Neural crest cell (in vitro differentiated cells): ENCODE data around the gene UPF3A. TPM values are rescaled to one million over a fixed set of nuclear protein-coding genes. Genes with fewer than 3 reads are reported as not detected.

ENCODE experiments used
- DNase-seq: peaks from one replicate; pipeline ENCODE4 v3.0.0; 2021; ENCODE audit warnings: low read depth, mixed read lengths, low spot score
- H3K27ac Mint-ChIP-seq: one replicate; pipeline ENCODE4 v1.8.0; 2021; ENCODE audit warnings: mild to moderate bottlenecking, mixed read lengths; ENCODE audit not compliant: unreplicated experiment
- H3K27me3 Mint-ChIP-seq: 2 replicates; pipeline ENCODE4 v1.8.0; 2021; ENCODE audit warnings: low read depth, mild to moderate bottlenecking, mixed read lengths
- H3K36me3 Mint-ChIP-seq: 2 replicates; pipeline ENCODE4 v1.8.0; 2021; ENCODE audit warnings: low read depth, mild to moderate bottlenecking, mixed read lengths
- H3K4me1 Mint-ChIP-seq: 2 replicates; pipeline ENCODE4 v1.8.0; 2021; ENCODE audit warnings: mixed read lengths
- H3K4me3 Mint-ChIP-seq: one replicate; pipeline ENCODE4 v1.8.0; 2021; ENCODE audit warnings: mild to moderate bottlenecking, mixed read lengths
- H3K9me3 Mint-ChIP-seq: 2 replicates; pipeline ENCODE4 v1.8.0; 2021; ENCODE audit warnings: mixed read lengths
- total RNA-seq: library from RNA; stranded (reverse); gene quantifications from 2 replicates; pipeline ENCODE4 v1.2.1, GENCODE V29; 2021
- TF ChIP-seq, protein P1 (sequence below): fragments of 200-600 bp; sonication (generic); conservative IDR thresholded peaks from 2 replicates; pipeline ENCODE4 v1.5.0; 2021; ENCODE audit warnings: antibody characterized with exemption, mild to moderate bottlenecking

UPF3A gene
- total RNA-seq, 1 donor from 2014 or later, result 84.7 TPM

DNA sequence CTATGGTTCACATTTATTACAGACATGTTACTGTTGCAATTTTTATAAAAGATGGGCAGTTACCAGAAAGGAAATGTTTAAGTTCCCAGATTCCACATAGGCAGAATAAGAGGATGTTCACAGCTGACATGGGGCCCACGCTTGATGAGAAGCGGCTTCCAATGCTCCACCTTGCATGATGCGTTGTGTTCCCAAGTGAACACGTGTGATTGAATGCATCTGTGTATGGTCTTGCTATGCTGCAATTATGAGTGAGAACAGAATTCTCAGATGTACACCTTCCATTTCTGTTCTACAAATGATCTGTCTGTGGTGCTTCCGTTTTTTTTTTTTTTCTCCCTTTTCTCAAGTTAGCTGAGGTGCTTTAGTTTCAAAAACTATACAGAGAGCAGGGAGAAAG lies 15.5 kb downstream of the UPF3A start:
- H3K4me1 Mint-ChIP-seq, result no peaks in the 10 kb centered on the region
- DNase-seq, result no peak
- no peaks in the 10 kb centered on the region for H3K27me3 Mint-ChIP-seq
- no peak overlapping the region for H3K27ac Mint-ChIP-seq
- TF ChIP-seq, protein P1, sequence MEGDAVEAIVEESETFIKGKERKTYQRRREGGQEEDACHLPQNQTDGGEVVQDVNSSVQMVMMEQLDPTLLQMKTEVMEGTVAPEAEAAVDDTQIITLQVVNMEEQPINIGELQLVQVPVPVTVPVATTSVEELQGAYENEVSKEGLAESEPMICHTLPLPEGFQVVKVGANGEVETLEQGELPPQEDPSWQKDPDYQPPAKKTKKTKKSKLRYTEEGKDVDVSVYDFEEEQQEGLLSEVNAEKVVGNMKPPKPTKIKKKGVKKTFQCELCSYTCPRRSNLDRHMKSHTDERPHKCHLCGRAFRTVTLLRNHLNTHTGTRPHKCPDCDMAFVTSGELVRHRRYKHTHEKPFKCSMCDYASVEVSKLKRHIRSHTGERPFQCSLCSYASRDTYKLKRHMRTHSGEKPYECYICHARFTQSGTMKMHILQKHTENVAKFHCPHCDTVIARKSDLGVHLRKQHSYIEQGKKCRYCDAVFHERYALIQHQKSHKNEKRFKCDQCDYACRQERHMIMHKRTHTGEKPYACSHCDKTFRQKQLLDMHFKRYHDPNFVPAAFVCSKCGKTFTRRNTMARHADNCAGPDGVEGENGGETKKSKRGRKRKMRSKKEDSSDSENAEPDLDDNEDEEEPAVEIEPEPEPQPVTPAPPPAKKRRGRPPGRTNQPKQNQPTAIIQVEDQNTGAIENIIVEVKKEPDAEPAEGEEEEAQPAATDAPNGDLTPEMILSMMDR, result no peak
- peaks cover 16% of the 10 kb centered on the region for H3K36me3 Mint-ChIP-seq
- H3K4me3 Mint-ChIP-seq, result no peak overlapping the region
- H3K9me3 Mint-ChIP-seq, result no peaks in the 10 kb centered on the region

- H3K9me3 Mint-ChIP-seq, result no peaks in the 10 kb centered on the region
- H3K27me3 Mint-ChIP-seq, result no peaks in the 10 kb centered on the region
- no peak overlapping the region for H3K27ac Mint-ChIP-seq
- no peak overlapping the region for H3K4me3 Mint-ChIP-seq
- peaks cover 14% of the 10 kb centered on the region for H3K36me3 Mint-ChIP-seq
- no peaks in the 10 kb centered on the region for H3K4me1 Mint-ChIP-seq
- DNase-seq, result no peak
- TF ChIP-seq, protein P1, result no peak
These were observed 17.5 kb downstream of the UPF3A start for GRCh38 chr13:114298866-114299265.

- TF ChIP-seq, protein P1, result no peak
- no peak overlapping the region for H3K27ac Mint-ChIP-seq
- no peaks in the 10 kb centered on the region for H3K27me3 Mint-ChIP-seq
- no peaks in the 10 kb centered on the region for H3K9me3 Mint-ChIP-seq
- H3K4me1 Mint-ChIP-seq, result no peaks in the 10 kb centered on the region
- no peak overlapping the region for H3K4me3 Mint-ChIP-seq
- no peak for DNase-seq
- peaks cover 14% of the 10 kb centered on the region for H3K36me3 Mint-ChIP-seq
These were observed 18.4 kb downstream of the UPF3A start for GRCh38 chr13:114299604-114300305.

- H3K4me3 Mint-ChIP-seq, result no peak overlapping the region
- no peaks in the 10 kb centered on the region for H3K9me3 Mint-ChIP-seq
These were observed 22.4 kb downstream of the UPF3A start for GRCh38 chr13:114303700-114304327.

GRCh38 chr13:114304346-114305034 lies 23.1 kb downstream of the UPF3A start:
- Mint-ChIP-seq H3K4me1 (no peaks in the 10 kb centered on the region), H3K4me3 (no peak overlapping the region), H3K36me3 (peaks cover 10% of the 10 kb centered on the region), H3K27ac (no peak overlapping the region), H3K9me3 (no peaks in the 10 kb centered on the region), H3K27me3 (no peaks in the 10 kb centered on the region)
- DNase-seq, result no peak
- TF ChIP-seq, protein P1, result no peak

More at GRCh38 chr13:114303700-114304327, 22.4 kb downstream of the UPF3A start:
- TF ChIP-seq, protein P1, result no peak
- H3K36me3 Mint-ChIP-seq, result peaks cover 11% of the 10 kb centered on the region
- H3K4me1 Mint-ChIP-seq, result no peaks in the 10 kb centered on the region
- DNase-seq, result no peak
- no peak overlapping the region for H3K27ac Mint-ChIP-seq
- no peaks in the 10 kb centered on the region for H3K27me3 Mint-ChIP-seq
